ENCODE measurements around the gene BAHD1.

BAHD1 gene

DNA sequence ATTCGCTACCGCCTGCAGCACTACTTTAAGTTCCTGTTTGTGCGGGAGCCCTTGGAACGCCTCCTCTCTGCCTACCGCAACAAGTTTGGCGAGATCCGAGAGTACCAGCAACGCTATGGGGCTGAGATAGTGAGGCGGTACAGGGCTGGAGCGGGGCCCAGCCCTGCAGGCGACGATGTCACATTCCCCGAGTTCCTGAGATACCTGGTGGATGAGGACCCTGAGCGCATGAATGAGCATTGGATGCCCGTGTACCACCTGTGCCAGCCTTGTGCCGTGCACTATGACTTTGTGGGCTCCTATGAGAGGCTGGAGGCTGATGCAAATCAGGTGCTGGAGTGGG, 31.0 kb downstream of the BAHD1 start:
- DNase-seq (ENCODE audit: low read depth): no peak
- TF ChIP-seq, protein P1, sequence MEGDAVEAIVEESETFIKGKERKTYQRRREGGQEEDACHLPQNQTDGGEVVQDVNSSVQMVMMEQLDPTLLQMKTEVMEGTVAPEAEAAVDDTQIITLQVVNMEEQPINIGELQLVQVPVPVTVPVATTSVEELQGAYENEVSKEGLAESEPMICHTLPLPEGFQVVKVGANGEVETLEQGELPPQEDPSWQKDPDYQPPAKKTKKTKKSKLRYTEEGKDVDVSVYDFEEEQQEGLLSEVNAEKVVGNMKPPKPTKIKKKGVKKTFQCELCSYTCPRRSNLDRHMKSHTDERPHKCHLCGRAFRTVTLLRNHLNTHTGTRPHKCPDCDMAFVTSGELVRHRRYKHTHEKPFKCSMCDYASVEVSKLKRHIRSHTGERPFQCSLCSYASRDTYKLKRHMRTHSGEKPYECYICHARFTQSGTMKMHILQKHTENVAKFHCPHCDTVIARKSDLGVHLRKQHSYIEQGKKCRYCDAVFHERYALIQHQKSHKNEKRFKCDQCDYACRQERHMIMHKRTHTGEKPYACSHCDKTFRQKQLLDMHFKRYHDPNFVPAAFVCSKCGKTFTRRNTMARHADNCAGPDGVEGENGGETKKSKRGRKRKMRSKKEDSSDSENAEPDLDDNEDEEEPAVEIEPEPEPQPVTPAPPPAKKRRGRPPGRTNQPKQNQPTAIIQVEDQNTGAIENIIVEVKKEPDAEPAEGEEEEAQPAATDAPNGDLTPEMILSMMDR (IDR thresholded peaks at IDR 0.05; ENCODE audit: low read depth, low read length, missing control alignments): no peak

DNA sequence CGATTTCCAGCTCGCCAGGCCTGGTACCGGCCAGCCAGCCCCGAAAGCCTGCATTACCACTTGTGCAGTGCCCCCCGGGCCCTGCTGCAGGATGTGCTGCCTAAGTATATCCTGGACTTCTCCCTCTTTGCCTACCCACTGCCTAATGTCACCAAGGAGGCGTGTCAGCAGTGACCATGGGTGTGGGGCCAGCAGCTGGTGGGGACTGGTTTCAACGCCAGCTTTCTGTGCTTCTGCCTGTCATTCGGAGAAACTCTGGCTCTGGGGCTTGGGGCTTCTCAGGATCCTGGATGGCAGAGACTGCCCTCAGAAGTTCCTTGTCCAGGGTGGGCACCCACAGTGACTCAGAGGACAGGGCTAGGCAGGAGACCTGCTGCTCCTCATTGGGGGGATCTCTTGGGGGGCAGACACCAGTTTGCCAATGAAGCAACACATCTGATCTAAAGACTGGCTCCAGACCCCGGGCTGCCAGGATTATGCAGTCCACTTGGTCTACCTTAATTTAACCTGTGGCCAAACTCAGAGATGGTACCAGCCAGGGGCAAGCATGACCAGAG, 31.5 kb downstream of the BAHD1 start:
- no peak for DNase-seq (ENCODE audit: low read depth)
- H3K4me3 ChIP-seq (ENCODE audit: low read depth, low read length): peak overlapping the region; percentile 79
- TF ChIP-seq, protein P1 (IDR thresholded peaks at IDR 0.05; ENCODE audit: low read depth, low read length, missing control alignments): no peak

More for the DNA sequence above, 31.0 kb downstream of the BAHD1 start:
- H3K4me3 ChIP-seq (ENCODE audit: low read depth, low read length): peak overlapping the region; percentile 79

DNA sequence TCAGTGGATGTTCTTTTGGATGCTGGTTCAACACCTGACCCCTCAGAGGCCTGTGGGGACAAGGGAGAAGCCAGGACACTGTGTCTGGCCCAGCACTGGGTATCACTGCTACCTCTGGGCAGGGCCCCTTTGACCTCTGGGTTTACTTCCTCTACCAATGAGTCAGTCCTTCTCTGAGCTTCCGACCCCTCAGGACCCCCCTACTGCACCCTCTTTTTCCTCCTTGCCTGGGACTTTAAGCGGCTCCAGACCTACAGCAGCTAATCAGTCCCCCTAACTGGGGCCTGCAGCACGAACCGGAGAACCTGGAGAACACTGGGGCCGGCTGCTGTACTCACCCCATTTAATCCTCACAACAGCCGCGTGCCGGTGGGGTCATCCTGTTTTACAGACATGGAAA, 33.8 kb downstream of the BAHD1 start:
- TF ChIP-seq, protein P1 (IDR thresholded peaks at IDR 0.05; ENCODE audit: low read depth, low read length, missing control alignments): no peak
- no peak for DNase-seq (ENCODE audit: low read depth)
- no peak overlapping the region for H3K4me3 ChIP-seq (ENCODE audit: low read depth, low read length)

DNA sequence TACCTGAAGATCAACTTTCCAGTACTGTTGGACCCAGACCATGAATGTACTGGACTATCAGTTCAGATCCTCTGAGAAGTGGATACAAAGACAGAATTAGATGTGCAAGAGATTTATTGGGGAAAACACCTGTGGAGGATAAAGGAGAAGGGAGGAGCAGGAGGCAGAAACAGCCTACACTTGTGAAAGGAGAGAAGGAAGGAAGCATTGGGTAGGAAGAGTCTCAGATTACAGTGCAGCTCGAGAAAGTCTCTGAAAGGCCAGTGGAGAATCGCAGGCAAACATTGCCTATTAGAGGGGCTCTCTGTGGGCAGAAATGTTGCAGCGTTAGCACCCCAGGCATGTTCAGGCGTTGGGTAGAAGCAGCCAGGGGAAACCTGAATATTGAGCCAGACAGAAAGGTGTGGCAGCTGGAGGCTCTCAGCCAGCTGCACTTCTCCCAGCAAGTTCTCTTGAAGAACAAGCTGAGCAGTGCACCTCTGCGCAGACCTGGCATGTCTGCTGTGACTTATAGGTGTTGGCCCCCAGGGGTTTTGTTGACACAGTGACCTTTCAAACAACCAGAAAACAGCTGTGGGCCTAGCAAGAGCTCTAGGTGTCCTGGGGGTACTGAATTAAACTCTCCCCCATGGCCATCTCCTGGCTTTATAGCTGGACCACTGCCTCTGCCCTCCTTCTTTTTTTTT, 37.0 kb downstream of the BAHD1 start:
- no peak overlapping the region for H3K4me3 ChIP-seq (ENCODE audit: low read depth, low read length)
- TF ChIP-seq, protein P1 (IDR thresholded peaks at IDR 0.05; ENCODE audit: low read depth, low read length, missing control alignments): no peak
- DNase-seq (ENCODE audit: low read depth): no peak

DNA sequence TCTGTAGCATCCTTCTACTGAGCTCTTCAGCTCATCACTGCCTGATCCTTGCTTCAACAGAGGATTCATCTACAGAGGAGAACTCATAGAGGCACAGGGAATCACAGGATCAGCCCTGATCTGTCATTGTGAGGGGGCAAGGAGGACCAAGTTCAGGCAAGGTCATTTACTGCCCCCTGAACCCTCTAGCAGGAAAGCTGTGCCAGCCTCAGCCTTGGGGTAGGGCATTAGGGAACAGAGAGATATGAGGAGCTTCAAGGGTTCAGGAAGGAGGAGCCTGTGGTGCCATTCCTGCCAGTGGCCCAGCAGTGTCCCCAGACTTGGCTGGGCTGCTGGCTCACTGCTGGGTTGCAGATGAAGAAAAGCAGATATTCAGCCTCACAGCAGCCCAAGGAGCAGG, 38.3 kb downstream of the BAHD1 start:
- TF ChIP-seq, protein P1 (IDR thresholded peaks at IDR 0.05; ENCODE audit: low read depth, low read length, missing control alignments): no peak
- no peak overlapping the region for H3K4me3 ChIP-seq (ENCODE audit: low read depth, low read length)
- DNase-seq (ENCODE audit: low read depth): no peak

DNA sequence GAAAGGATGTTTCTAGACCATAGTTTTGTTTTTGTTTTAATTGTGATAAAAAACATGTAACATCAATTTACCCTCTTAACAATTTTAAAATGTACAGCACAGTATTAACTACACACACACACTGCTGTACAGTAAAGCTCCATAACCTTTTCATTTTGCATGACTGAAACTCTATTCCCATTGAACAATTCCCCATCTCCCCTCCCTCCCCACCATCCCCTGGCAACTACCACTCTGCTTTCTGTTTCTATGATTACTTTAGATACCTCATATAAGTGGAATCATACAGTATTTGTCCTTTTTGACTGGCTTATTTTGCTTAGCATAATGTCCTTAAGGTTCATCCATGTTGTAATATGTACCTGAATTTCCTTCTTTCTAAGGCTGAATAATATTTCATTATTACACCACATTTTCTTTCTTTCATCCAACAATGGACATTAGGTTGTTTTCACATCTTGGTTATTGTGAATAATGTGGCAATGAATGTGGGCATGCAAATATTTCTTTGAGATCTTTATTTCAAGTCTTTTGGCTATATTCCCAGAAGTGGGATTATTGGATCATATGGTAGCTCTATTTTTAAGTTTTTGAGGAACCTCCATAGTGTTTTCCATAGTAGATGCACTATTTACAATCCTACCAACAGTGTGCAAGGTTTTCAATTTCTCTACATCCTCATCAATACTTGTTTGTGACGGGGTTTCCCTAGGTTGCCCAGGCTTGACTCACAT, 40.8 kb downstream of the BAHD1 start:
- DNase-seq (ENCODE audit: low read depth): no peak

More for the DNA sequence above, 40.8 kb downstream of the BAHD1 start:
- TF ChIP-seq, protein P1 (IDR thresholded peaks at IDR 0.05; ENCODE audit: low read depth, low read length, missing control alignments): no peak
- no peak overlapping the region for H3K4me3 ChIP-seq (ENCODE audit: low read depth, low read length)
